ENCODE data around the gene EIF4EBP3. TPM values are rescaled to one million over a fixed set of nuclear protein-coding genes. Genes with fewer than 3 reads are reported as not detected.

The EIF4EBP3 gene
- total and polyA plus RNA-seq, 9 of the 15 experiments (the other 6 are each of a cell fraction or from before 2014, with no cell fraction given): 1.3 to 7.5 (median 3.8) TPM

Small RNA genes lying within 50 kb of the gene (microRNA-seq; reads per million reads assigned to microRNA genes)
- 0.27 reads per million for gene MIR6831 (ENCODE audit: borderline microRNAs expressed)

Small RNA genes lying within 50 kb of the gene (small RNA-seq; reads per million reads assigned to genes)
- not detected for gene RF00279
- not detected for gene RF00443

Other genes with a start within 250 kb of the EIF4EBP3 start
Only the 7 nearest of the 18 such genes appear.
- gene SRA1, start 9.8 kb downstream of the EIF4EBP3 start, total RNA-seq (2014; rRNA removed): 45.0 and 58.1 TPM in 2 replicates
- gene SRA1, start 9.8 kb downstream of the EIF4EBP3 start, total RNA-seq (2014; rRNA removed; fragmentation: Illumina TruSeq; extraction: Trizol): 31.6 and 31.8 TPM in 2 replicates
- 30.5 and 35.2 TPM in 2 replicates for gene SRA1, start 9.8 kb downstream of the EIF4EBP3 start, total RNA-seq (2015; rRNA removed; fragmentation: Illumina TruSeq; extraction: Trizol)
- gene SRA1, start 9.8 kb downstream of the EIF4EBP3 start, total RNA-seq (2021): 45.8 and 47.4 TPM in 2 replicates
- 38.8 and 41.3 TPM in 2 replicates for gene SRA1, start 9.8 kb downstream of the EIF4EBP3 start, polyA plus RNA-seq (2011; rRNA removed)
- gene SRA1, start 9.8 kb downstream of the EIF4EBP3 start, polyA plus RNA-seq (2014; fragmentation: Illumina TruSeq; extraction: Trizol): 43.6 and 49.5 TPM in 2 replicates
- 10 to 100 TPM; 24.1 to 33.6 TPM for gene SRA1, start 9.8 kb downstream of the EIF4EBP3 start, polyA plus RNA-seq (2014; fragmentation: Nextera tagmentation; extraction: Ambion mirVana)
- 44.4 and 50.8 TPM in 2 replicates for gene SRA1, start 9.8 kb downstream of the EIF4EBP3 start, polyA plus RNA-seq (2014; rRNA removed)
- 9.9 and 12.1 TPM in 2 replicates for gene APBB3, start 16.9 kb downstream of the EIF4EBP3 start, total RNA-seq (2014; rRNA removed)
- gene APBB3, start 16.9 kb downstream of the EIF4EBP3 start, total RNA-seq (2014; rRNA removed; fragmentation: Illumina TruSeq; extraction: Trizol): 5.4 and 6.4 TPM in 2 replicates
- gene APBB3, start 16.9 kb downstream of the EIF4EBP3 start, total RNA-seq (2015; rRNA removed; fragmentation: Illumina TruSeq; extraction: Trizol): 5.7 and 6.0 TPM in 2 replicates
- 14.3 and 18.7 TPM in 2 replicates for gene APBB3, start 16.9 kb downstream of the EIF4EBP3 start, total RNA-seq (2021)
- gene APBB3, start 16.9 kb downstream of the EIF4EBP3 start, polyA plus RNA-seq (2011; rRNA removed): 20.5 and 40.7 TPM in 2 replicates
- gene APBB3, start 16.9 kb downstream of the EIF4EBP3 start, polyA plus RNA-seq (2014; fragmentation: Illumina TruSeq; extraction: Trizol): 9.5 TPM in 2 replicates
- under 1 TPM; 0.17 to 0.67 TPM for gene APBB3, start 16.9 kb downstream of the EIF4EBP3 start, polyA plus RNA-seq (2014; fragmentation: Nextera tagmentation; extraction: Ambion mirVana)
- gene APBB3, start 16.9 kb downstream of the EIF4EBP3 start, polyA plus RNA-seq (2014; rRNA removed): 24.3 and 25.8 TPM in 2 replicates
- 21.8 and 37.3 TPM in 2 replicates for gene SLC35A4, start 17.2 kb downstream of the EIF4EBP3 start, total RNA-seq (2014; rRNA removed)
- gene SLC35A4, start 17.2 kb downstream of the EIF4EBP3 start, total RNA-seq (2014; rRNA removed; fragmentation: Illumina TruSeq; extraction: Trizol): 23.8 and 26.1 TPM in 2 replicates
- 23.9 and 24.8 TPM in 2 replicates for gene SLC35A4, start 17.2 kb downstream of the EIF4EBP3 start, total RNA-seq (2015; rRNA removed; fragmentation: Illumina TruSeq; extraction: Trizol)
- gene SLC35A4, start 17.2 kb downstream of the EIF4EBP3 start, total RNA-seq (2021): 115 and 125 TPM in 2 replicates
- 110 and 134 TPM in 2 replicates for gene SLC35A4, start 17.2 kb downstream of the EIF4EBP3 start, polyA plus RNA-seq (2011; rRNA removed)
- 141 and 171 TPM in 2 replicates for gene SLC35A4, start 17.2 kb downstream of the EIF4EBP3 start, polyA plus RNA-seq (2014; fragmentation: Illumina TruSeq; extraction: Trizol)
- 10 to 100 TPM; 30.0 to 42.5 TPM for gene SLC35A4, start 17.2 kb downstream of the EIF4EBP3 start, polyA plus RNA-seq (2014; fragmentation: Nextera tagmentation; extraction: Ambion mirVana)
- gene SLC35A4, start 17.2 kb downstream of the EIF4EBP3 start, polyA plus RNA-seq (2014; rRNA removed): 62.2 and 69.6 TPM in 2 replicates
- 0.09 TPM in 1 of 2 replicates, not detected in the other for gene CD14, start 85.5 kb downstream of the EIF4EBP3 start, total RNA-seq (2014; rRNA removed)
- gene CD14, start 85.5 kb downstream of the EIF4EBP3 start, total RNA-seq (2014; rRNA removed; fragmentation: Illumina TruSeq; extraction: Trizol): 0.07 TPM in 1 of 2 replicates, not detected in the other
- 0.14 and 0.15 TPM in 2 replicates for gene CD14, start 85.5 kb downstream of the EIF4EBP3 start, total RNA-seq (2015; rRNA removed; fragmentation: Illumina TruSeq; extraction: Trizol)
- gene CD14, start 85.5 kb downstream of the EIF4EBP3 start, total RNA-seq (2021): 0.31 and 0.47 TPM in 2 replicates
- 0.13 and 0.23 TPM in 2 replicates for gene CD14, start 85.5 kb downstream of the EIF4EBP3 start, polyA plus RNA-seq (2011; rRNA removed)
- not detected in 2 replicates for gene CD14, start 85.5 kb downstream of the EIF4EBP3 start, polyA plus RNA-seq (2014; fragmentation: Illumina TruSeq; extraction: Trizol)
- gene CD14, start 85.5 kb downstream of the EIF4EBP3 start, polyA plus RNA-seq (2014; fragmentation: Nextera tagmentation; extraction: Ambion mirVana): under 1 TPM in 1 of 2 experiments, not detected in 1; 0.15 TPM
- gene CD14, start 85.5 kb downstream of the EIF4EBP3 start, polyA plus RNA-seq (2014; rRNA removed): 0.32 and 1.0 TPM in 2 replicates
- gene TMCO6, start 91.8 kb downstream of the EIF4EBP3 start, total RNA-seq (2014; rRNA removed): 21.4 and 32.9 TPM in 2 replicates
- gene TMCO6, start 91.8 kb downstream of the EIF4EBP3 start, total RNA-seq (2014; rRNA removed; fragmentation: Illumina TruSeq; extraction: Trizol): 8.3 and 10.3 TPM in 2 replicates
- 10.6 and 11.5 TPM in 2 replicates for gene TMCO6, start 91.8 kb downstream of the EIF4EBP3 start, total RNA-seq (2015; rRNA removed; fragmentation: Illumina TruSeq; extraction: Trizol)
- 23.5 and 24.4 TPM in 2 replicates for gene TMCO6, start 91.8 kb downstream of the EIF4EBP3 start, total RNA-seq (2021)
- gene TMCO6, start 91.8 kb downstream of the EIF4EBP3 start, polyA plus RNA-seq (2011; rRNA removed): 26.9 and 28.5 TPM in 2 replicates
- 16.7 and 18.0 TPM in 2 replicates for gene TMCO6, start 91.8 kb downstream of the EIF4EBP3 start, polyA plus RNA-seq (2014; fragmentation: Illumina TruSeq; extraction: Trizol)
- gene TMCO6, start 91.8 kb downstream of the EIF4EBP3 start, polyA plus RNA-seq (2014; fragmentation: Nextera tagmentation; extraction: Ambion mirVana): 1 to 10 TPM; 3.4 to 5.1 TPM
- 32.5 and 46.4 TPM in 2 replicates for gene TMCO6, start 91.8 kb downstream of the EIF4EBP3 start, polyA plus RNA-seq (2014; rRNA removed)
- gene NDUFA2, start 100.0 kb downstream of the EIF4EBP3 start, total RNA-seq (2014; rRNA removed): 136 and 209 TPM in 2 replicates
- gene NDUFA2, start 100.0 kb downstream of the EIF4EBP3 start, total RNA-seq (2014; rRNA removed; fragmentation: Illumina TruSeq; extraction: Trizol): 63.3 and 69.1 TPM in 2 replicates
- 103 and 105 TPM in 2 replicates for gene NDUFA2, start 100.0 kb downstream of the EIF4EBP3 start, total RNA-seq (2015; rRNA removed; fragmentation: Illumina TruSeq; extraction: Trizol)
- gene NDUFA2, start 100.0 kb downstream of the EIF4EBP3 start, total RNA-seq (2021): 120 and 125 TPM in 2 replicates
- 184 and 187 TPM in 2 replicates for gene NDUFA2, start 100.0 kb downstream of the EIF4EBP3 start, polyA plus RNA-seq (2011; rRNA removed)
- 77.4 and 113 TPM in 2 replicates for gene NDUFA2, start 100.0 kb downstream of the EIF4EBP3 start, polyA plus RNA-seq (2014; fragmentation: Illumina TruSeq; extraction: Trizol)
- gene NDUFA2, start 100.0 kb downstream of the EIF4EBP3 start, polyA plus RNA-seq (2014; fragmentation: Nextera tagmentation; extraction: Ambion mirVana): 100 to 1,000 TPM; 480 to 497 TPM
- 209 and 284 TPM in 2 replicates for gene NDUFA2, start 100.0 kb downstream of the EIF4EBP3 start, polyA plus RNA-seq (2014; rRNA removed)
- 150 and 170 TPM in 2 replicates for gene IK, start 100.2 kb downstream of the EIF4EBP3 start, total RNA-seq (2014; rRNA removed)
- gene IK, start 100.2 kb downstream of the EIF4EBP3 start, total RNA-seq (2014; rRNA removed; fragmentation: Illumina TruSeq; extraction: Trizol): 138 and 149 TPM in 2 replicates
- 158 and 164 TPM in 2 replicates for gene IK, start 100.2 kb downstream of the EIF4EBP3 start, total RNA-seq (2015; rRNA removed; fragmentation: Illumina TruSeq; extraction: Trizol)
- gene IK, start 100.2 kb downstream of the EIF4EBP3 start, total RNA-seq (2021): 81.9 and 93.0 TPM in 2 replicates
- 107 and 140 TPM in 2 replicates for gene IK, start 100.2 kb downstream of the EIF4EBP3 start, polyA plus RNA-seq (2011; rRNA removed)
- gene IK, start 100.2 kb downstream of the EIF4EBP3 start, polyA plus RNA-seq (2014; fragmentation: Illumina TruSeq; extraction: Trizol): 187 and 203 TPM in 2 replicates
- gene IK, start 100.2 kb downstream of the EIF4EBP3 start, polyA plus RNA-seq (2014; fragmentation: Nextera tagmentation; extraction: Ambion mirVana): 100 to 1,000 TPM in 1 of 2 experiments, 10 to 100 TPM in 1; 89.2 to 182 TPM
- 137 and 176 TPM in 2 replicates for gene IK, start 100.2 kb downstream of the EIF4EBP3 start, polyA plus RNA-seq (2014; rRNA removed)